SK-N-SH treated with all-trans-retinoic acid at 6 μM for 48 hours (cell line): ENCODE data around the gene FHOD3.
A peak's percentile ranks its signal among the peaks of the same experiment; 100 is the strongest.

Source experiments
- ARNTL ChIP-seq: fragments of 450-650 bp; formaldehyde crosslinking; IDR thresholded peaks from 2 replicates; pipeline ENCODE4 v1.5.0; 2020; ENCODE audit warnings: low read depth, mild to moderate bottlenecking, moderate library complexity, borderline replicate concordance
- BACH2 ChIP-seq: fragments of 250-450 bp; sonication (Bioruptor Pico); IDR thresholded peaks from 2 replicates; pipeline ENCODE4 v1.9.0; 2021; ENCODE audit warnings: mild to moderate bottlenecking, borderline replicate concordance
- CSDC2 ChIP-seq: fragments of 250-450 bp; sonication (Bioruptor Pico); IDR thresholded peaks from 2 replicates; pipeline ENCODE4 v1.5.0; 2020; ENCODE audit warnings: mild to moderate bottlenecking, moderate library complexity
- ESRRG ChIP-seq: fragments of 250-450 bp; sonication (Bioruptor Pico); IDR thresholded peaks from 2 replicates; pipeline ENCODE4 v1.6.1; 2021; ENCODE audit warnings: mild to moderate bottlenecking
- PPARA ChIP-seq: fragments of 250-450 bp; sonication (Bioruptor Pico); IDR thresholded peaks from 2 replicates; pipeline ENCODE4 v1.5.0; 2020; ENCODE audit warnings: mild to moderate bottlenecking, borderline replicate concordance
- RARB ChIP-seq: fragments of 250-450 bp; sonication (Bioruptor Pico); IDR thresholded peaks from 2 replicates; pipeline ENCODE4 v1.8.0; 2021; ENCODE audit warnings: mild to moderate bottlenecking, moderate library complexity
- SNAI2 ChIP-seq: fragments of 250-450 bp; sonication (Bioruptor Pico); IDR thresholded peaks from 2 replicates; pipeline ENCODE4 v1.5.0; 2020; ENCODE audit warnings: mild to moderate bottlenecking, moderate library complexity
- TCF4 ChIP-seq: fragments of 250-450 bp; sonication (Bioruptor Pico); IDR thresholded peaks from 2 replicates; pipeline ENCODE4 v1.8.0; 2021; ENCODE audit warnings: mild to moderate bottlenecking, moderate library complexity, borderline replicate concordance
- ZFP30 ChIP-seq: fragments of 450-650 bp; formaldehyde crosslinking; IDR thresholded peaks from 2 replicates; pipeline ENCODE4 v1.5.0; 2022; ENCODE audit warnings: mild to moderate bottlenecking, moderate library complexity
- ZNF565 ChIP-seq: fragments of 450-650 bp; formaldehyde crosslinking; conservative IDR thresholded peaks from 2 replicates; pipeline ENCODE4 v1.5.0; 2020; ENCODE audit warnings: low read depth, mild to moderate bottlenecking, moderate library complexity
- ZNF70 ChIP-seq: fragments of 450-650 bp; formaldehyde crosslinking; IDR thresholded peaks from 2 replicates; pipeline ENCODE4 v1.5.0; 2020; ENCODE audit warnings: mild to moderate bottlenecking, moderate library complexity
- TF ChIP-seq, protein P1 (sequence below): fragments of 250-450 bp; sonication (Bioruptor Pico); IDR thresholded peaks from 2 replicates; pipeline ENCODE4 v1.8.0; 2020; ENCODE audit warnings: mild to moderate bottlenecking, moderate library complexity, borderline replicate concordance
- TF ChIP-seq, protein P2 (sequence below): fragments of 250-450 bp; sonication (Bioruptor Pico); IDR thresholded peaks from 2 replicates; pipeline ENCODE4 v1.5.1; 2020; ENCODE audit warnings: low read depth, mild to moderate bottlenecking, moderate library complexity

GRCh38 chr18:36446059-36446458 lies 148.5 kb downstream of the FHOD3 start:
- TF ChIP-seq, protein P1, sequence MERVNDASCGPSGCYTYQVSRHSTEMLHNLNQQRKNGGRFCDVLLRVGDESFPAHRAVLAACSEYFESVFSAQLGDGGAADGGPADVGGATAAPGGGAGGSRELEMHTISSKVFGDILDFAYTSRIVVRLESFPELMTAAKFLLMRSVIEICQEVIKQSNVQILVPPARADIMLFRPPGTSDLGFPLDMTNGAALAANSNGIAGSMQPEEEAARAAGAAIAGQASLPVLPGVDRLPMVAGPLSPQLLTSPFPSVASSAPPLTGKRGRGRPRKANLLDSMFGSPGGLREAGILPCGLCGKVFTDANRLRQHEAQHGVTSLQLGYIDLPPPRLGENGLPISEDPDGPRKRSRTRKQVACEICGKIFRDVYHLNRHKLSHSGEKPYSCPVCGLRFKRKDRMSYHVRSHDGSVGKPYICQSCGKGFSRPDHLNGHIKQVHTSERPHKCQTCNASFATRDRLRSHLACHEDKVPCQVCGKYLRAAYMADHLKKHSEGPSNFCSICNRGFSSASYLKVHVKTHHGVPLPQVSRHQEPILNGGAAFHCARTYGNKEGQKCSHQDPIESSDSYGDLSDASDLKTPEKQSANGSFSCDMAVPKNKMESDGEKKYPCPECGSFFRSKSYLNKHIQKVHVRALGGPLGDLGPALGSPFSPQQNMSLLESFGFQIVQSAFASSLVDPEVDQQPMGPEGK (CRISPR knock-in tag) = no peak
- TF ChIP-seq ARNTL (CRISPR knock-in tag) (no peak), SNAI2 (CRISPR knock-in tag) (no peak), ZNF565 (CRISPR knock-in tag) (no peak), ESRRG (CRISPR knock-in tag) (no peak), ZFP30 (no peak), TCF4 (CRISPR knock-in tag) (peak; percentile 33; the same call in 1 of the 2 replicates), PPARA (no peak), RARB (CRISPR knock-in tag) (no peak), CSDC2 (CRISPR knock-in tag) (no peak), ZNF70 (CRISPR knock-in tag) (no peak), BACH2 (no peak)
- TF ChIP-seq, protein P2, sequence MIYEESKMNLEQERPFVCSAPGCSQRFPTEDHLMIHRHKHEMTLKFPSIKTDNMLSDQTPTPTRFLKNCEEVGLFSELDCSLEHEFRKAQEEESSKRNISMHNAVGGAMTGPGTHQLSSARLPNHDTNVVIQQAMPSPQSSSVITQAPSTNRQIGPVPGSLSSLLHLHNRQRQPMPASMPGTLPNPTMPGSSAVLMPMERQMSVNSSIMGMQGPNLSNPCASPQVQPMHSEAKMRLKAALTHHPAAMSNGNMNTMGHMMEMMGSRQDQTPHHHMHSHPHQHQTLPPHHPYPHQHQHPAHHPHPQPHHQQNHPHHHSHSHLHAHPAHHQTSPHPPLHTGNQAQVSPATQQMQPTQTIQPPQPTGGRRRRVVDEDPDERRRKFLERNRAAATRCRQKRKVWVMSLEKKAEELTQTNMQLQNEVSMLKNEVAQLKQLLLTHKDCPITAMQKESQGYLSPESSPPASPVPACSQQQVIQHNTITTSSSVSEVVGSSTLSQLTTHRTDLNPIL (CRISPR knock-in tag) = no peak
